GM13977 (cell line): ENCODE results near the gene IL4R.
"Not testable (repeated sequence)": the region's sequence is repeated elsewhere in the genome, so short reads cannot be mapped to it uniquely, and the experiment has no call there.

Experiments used
- DNase-seq: peaks from one replicate; pipeline ENCODE4 v3.0.0; 2012; ENCODE audit warnings: low spot score
- CTCF ChIP-seq: IDR thresholded peaks from 2 replicates; pipeline ENCODE4 v1.5.1; 2012; ENCODE audit warnings: mild to moderate bottlenecking, control low read depth; ENCODE audit not compliant: insufficient read depth; ENCODE audit errors: extremely low read depth, missing control alignments
- in situ Hi-C: fragments of 300-500 bp; cut with MboI; formaldehyde crosslinking; loops from one replicate; pipeline ENCODE4 v1.12.0; 2022; ENCODE audit warnings: low sequenced_read_pairs, low pct_unique_long_range_greater_than_20kb, mixed read lengths, inconsistent platforms; ENCODE audit not compliant: unreplicated experiment

The IL4R gene

DNA sequence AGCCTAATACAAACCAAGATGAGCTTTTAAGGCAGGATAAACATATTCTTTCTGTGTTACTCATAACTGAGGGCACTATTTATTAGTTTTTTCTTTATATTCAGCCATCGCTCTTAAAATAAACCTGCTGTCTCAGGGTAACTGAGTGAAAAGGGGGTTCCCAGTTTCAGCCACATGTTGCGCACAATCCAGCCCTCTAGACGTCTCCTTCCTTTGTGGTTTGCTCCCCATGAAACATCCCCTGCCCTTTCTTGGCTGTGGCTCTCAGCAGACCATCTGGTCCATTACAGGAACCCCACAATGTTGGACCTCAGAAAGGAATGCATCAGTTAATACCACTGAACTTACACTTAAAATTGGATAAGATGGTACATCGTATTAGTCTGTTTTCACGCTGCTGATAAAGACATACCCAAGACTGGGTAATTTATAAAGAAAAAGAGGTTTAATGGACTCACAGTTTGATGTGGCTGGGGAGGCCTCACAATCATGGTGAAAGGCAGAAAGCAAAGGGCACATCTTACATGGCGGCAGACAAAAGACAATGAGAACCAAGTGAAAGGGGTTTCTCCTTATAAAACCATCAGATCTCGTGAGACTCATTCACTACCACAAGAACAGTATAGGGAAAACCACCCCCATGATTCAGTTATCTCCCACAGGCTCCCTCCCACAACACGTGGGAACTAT is 75.6 kb downstream of the IL4R start:
- no peak for DNase-seq
- TF ChIP-seq CTCF: no peak
- in situ Hi-C loops: no loop called here

DNA sequence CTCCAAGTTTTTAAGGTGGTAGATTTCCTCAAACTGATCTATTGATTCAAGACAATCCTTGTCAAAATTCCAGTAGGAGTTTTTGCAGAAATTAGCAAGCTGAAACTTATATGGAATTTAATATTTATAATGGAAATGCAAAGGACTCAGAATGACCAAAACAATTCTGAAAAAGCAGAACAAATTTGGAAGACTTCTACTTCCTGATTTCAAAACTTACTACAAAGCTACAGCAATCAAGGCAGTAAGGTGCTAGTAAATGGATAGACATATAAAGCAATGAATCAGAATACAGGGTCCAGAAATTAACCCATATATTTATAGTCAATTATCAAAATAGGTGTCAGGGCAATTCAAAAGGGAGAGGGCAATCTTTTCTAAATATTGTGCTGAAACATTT is 76.4 kb downstream of the IL4R start:
- TF ChIP-seq CTCF: no peak
- no peak for DNase-seq
- in situ Hi-C loops: no loop called here

DNA sequence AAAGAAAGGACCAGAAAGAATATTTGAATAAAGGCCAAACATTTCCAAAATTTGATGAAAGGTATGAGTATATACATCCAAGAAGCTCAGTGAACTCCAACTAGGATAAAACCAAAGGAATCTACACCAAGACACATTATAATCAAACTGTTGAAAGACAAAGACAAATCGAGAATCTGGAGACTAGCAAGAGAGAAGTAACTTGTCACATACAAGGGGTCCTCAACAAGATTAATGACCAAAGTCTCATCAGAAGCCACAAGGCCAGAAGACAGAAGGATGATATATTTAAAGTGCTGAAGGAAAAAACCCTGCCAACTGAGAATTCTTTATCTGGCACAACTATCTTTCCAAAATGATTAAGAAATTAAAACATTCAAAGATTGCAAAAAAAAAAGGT is 78.9 kb downstream of the IL4R start:
- in situ Hi-C loops: no loop called here
- DNase-seq: no peak
- no peak for TF ChIP-seq CTCF

- no peak for TF ChIP-seq CTCF
- in situ Hi-C loops: no loop called here
- DNase-seq: no peak
Measured at GRCh38 chr16:27394516-27394915, 80.7 kb downstream of the IL4R start.

DNA sequence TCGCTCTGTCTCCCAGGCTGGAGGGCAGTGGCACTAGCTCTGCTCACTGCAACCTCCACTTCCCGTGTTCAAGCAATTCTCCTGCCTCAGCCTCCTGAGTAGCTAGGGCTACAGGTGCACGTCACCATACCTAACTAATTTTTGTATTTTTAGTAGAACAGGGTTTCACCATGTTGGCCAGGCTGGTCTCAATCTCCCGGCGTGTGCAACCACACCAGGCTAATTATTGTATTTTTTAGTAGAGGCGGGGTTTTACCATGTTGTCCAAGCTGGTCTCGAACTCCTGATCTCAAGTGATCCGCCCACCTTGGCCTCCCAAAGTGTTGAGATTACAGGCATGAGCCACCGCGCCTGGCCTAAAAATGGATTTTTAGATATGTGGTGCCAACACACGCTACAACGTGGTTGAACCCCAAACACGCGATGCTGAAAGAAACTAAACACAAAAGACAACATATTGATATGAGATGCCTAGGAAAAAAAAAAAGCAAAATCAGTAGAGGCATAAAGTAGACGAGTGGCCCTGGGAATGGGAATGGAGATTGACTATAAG is 84.6 kb downstream of the IL4R start:
- DNase-seq, in situ Hi-C loops: not testable (repeated sequence)

GRCh38 chr16:27398894-27399853 is 85.4 kb downstream of the IL4R start:
- in situ Hi-C loops: no loop called here
- peak; percentile 47 for DNase-seq
- no peak for TF ChIP-seq CTCF

DNA sequence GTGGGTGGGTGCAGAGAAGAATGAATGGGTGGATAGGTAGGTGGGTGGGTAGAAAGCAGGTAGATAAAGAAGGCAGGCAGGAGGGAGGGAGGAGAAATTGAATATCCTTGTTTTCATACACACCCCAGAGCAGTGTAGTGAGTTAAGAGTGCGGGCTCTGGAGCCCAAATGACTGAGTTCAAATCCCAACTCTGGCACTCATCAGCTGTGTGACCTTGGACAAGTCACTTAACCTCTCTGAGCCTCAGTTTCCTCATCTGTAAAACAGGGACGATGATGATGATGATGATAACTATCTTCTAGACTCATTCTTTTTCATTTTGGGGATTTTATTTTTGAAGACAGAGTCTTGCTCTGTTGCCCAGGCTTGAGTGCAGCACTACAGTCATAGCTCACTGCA is 86.2 kb downstream of the IL4R start:
- no peak for DNase-seq
- in situ Hi-C loops: no loop called here
- no peak for TF ChIP-seq CTCF
